HG02852 (cell line): ENCODE measurements around the gene ZSCAN32.

ENCODE experiments used
- ATAC-seq: cut with Tn5 transposase; IDR thresholded peaks from one replicate; pipeline ENCODE4 v1.9.1; 2021; ENCODE audit warnings: mild to moderate bottlenecking, moderate library complexity; ENCODE audit not compliant: unreplicated experiment

The ZSCAN32 gene

GRCh38 chr16:3400779-3401688, at the start of gene ZSCAN32, which contains the start of gene ZNF174:
Gene ZSCAN32, minus strand, starts transcription at chr16:3401004. Its CDS starts 3,447 bp downstream, at chr16:3397557.
Gene ZNF174, plus strand, starts transcription at chr16:3401215. Its CDS starts 790 bp downstream, at chr16:3402005.
- peak; percentile 94 for ATAC-seq

GRCh38 chr16:3444032-3444388, 43.2 kb upstream of the ZSCAN32 start:
- peak; percentile 24 for ATAC-seq

- peak; percentile 89 for ATAC-seq
Measured at GRCh38 chr16:3443108-3444031, 42.6 kb upstream of the ZSCAN32 start, which contains the start of the genes NAA60 and ZNF597. Gene NAA60, plus strand, starts transcription at chr16:3443680. Its CDS starts 32,548 bp downstream, at chr16:3476228. Gene ZNF597, minus strand, starts transcription at chr16:3443504. Its CDS starts 351 bp downstream, at chr16:3443153.

- ATAC-seq, result no peak
Measured at GRCh38 chr16:3439637-3440036, 38.8 kb upstream of the ZSCAN32 start.

- no peak for ATAC-seq
Measured at GRCh38 chr16:3434373-3434772, 33.6 kb upstream of the ZSCAN32 start.

GRCh38 chr16:3431779-3432219, 31.0 kb upstream of the ZSCAN32 start:
- ATAC-seq, result no peak

GRCh38 chr16:3413730-3414379, 13.1 kb upstream of the ZSCAN32 start:
- ATAC-seq, result no peak

GRCh38 chr16:3408561-3409197, 7.9 kb upstream of the ZSCAN32 start:
- no peak for ATAC-seq

- ATAC-seq, result no peak
Measured at GRCh38 chr16:3401719-3402397, 1.1 kb upstream of the ZSCAN32 start.

GRCh38 chr16:3400446-3400778, 392 bp downstream of the ZSCAN32 start:
- ATAC-seq, result no peak

- no peak for ATAC-seq
Measured at GRCh38 chr16:3389663-3390338, 11.0 kb downstream of the ZSCAN32 start.

- no peak for ATAC-seq
Measured at GRCh38 chr16:3388325-3388724, 12.5 kb downstream of the ZSCAN32 start.

GRCh38 chr16:3383045-3383448, 17.8 kb downstream of the ZSCAN32 start:
- no peak for ATAC-seq

- ATAC-seq, result no peak
Measured at GRCh38 chr16:3377917-3378316, 22.9 kb downstream of the ZSCAN32 start.

- no peak for ATAC-seq
Measured at GRCh38 chr16:3375680-3376079, 25.1 kb downstream of the ZSCAN32 start.

- no peak for ATAC-seq
Measured at GRCh38 chr16:3369073-3369472, 31.7 kb downstream of the ZSCAN32 start.

GRCh38 chr16:3364774-3365427, 35.9 kb downstream of the ZSCAN32 start:
- ATAC-seq, result no peak

GRCh38 chr16:3363793-3364192, 37.0 kb downstream of the ZSCAN32 start:
- ATAC-seq, result no peak

- ATAC-seq, result no peak
Measured at GRCh38 chr16:3362931-3363330, 37.9 kb downstream of the ZSCAN32 start.
